CD4-positive, alpha-beta T cell treated with Interleukin-10 for 1 hour (primary cell): ENCODE data around the gene RSPH4A.
"Not testable (repeated sequence)": the region's sequence is repeated elsewhere in the genome, so short reads cannot be mapped to it uniquely, and the experiment has no call there.

Source experiments
- DNase-seq: peaks from one replicate; pipeline ENCODE4 v3.0.0-alpha.2; 2020

RSPH4A gene

DNA sequence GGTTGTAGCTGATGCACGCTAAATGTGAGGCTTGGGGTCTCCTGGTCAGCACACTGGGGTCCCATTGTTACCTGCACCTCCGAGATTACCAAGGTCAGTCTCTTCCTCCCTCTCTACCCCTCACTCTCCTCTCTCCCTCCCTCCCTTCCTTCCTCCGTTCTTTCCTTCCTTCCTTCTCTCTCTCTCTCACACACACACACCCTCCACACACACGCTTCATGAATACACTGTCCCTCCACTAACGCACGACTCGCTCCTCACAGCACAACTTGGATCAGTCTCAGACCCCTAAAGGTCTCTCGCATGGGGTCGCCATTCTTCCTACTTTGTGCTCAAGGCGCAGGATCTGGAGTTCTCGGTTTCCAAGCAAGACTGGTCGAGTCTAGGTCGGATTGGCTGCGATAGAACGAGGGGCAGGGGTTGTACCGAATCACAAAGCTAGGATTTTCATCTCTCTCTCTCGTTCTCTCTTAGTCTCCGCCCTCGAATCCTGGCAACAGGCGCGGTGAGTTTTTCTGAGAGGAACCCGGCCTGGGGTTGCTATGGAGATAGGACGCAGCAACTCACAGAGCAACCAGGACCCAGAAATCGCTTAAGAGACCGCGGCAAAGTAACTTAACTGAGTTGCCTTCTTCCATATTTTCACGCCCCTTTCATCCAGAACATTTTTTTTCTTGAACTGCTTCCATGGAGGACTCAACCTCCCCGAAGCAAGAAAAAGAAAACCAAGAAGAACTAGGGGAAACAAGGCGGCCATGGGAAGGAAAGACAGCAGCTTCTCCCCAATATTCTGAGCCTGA is at the start of gene RSPH4A:
TSS of gene RSPH4A (plus strand) at position 543 of the 800 bp plus-strand sequence. CDS start at position 688, 145 bp downstream.
- peak; percentile 75 for DNase-seq

- no peak for DNase-seq
These were observed 48.2 kb upstream of the RSPH4A start for GRCh38 chr6:116568111-116568510.

- no peak for DNase-seq
These were observed 47.2 kb upstream of the RSPH4A start for GRCh38 chr6:116568821-116569755.

GRCh38 chr6:116570856-116571682 is 45.2 kb upstream of the RSPH4A start, which contains the start of gene RWDD1:
RWDD1 (plus strand) TSS chr6:116571504; CDS start chr6:116571583, 79 bp downstream.
- peak; percentile 99 for DNase-seq

DNA sequence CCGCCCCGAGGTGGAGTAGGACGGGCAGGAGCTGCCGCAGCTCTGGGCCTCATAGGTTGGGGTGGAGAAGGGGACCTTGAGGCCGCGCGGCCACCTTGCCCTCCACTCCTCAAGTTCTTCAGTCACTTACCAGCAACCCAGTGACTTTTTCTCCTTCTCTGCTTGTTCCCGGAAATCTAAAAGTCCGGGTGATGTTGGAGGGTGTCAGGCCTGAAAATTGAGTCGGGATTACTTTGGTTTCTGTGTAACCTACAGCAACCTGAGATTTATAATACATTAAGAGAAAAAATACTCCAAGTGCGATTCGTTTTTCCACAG is 44.6 kb upstream of the RSPH4A start:
- DNase-seq, result no peak

DNA sequence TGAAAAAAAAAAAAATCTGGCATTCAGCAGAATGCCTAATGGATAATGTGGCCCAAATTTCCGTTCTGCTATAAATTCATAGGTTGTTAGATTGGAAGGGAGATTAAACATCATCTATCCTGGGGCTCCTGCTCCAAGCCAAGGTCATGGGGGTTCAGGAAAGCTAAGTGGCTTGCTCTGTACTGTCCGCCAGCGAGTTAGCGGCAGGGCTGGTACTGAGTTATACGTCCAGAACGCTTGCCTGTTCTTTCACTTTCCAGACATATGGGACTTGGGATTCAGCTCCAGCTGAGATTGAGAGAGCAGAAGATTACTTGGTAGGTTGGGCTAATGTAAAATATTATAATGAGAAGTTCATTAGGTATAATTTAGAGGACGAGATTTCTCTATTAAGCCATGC is 44.1 kb upstream of the RSPH4A start:
- DNase-seq, result no peak

- no peak for DNase-seq
These were observed 41.1 kb upstream of the RSPH4A start for GRCh38 chr6:116575227-116575626.

GRCh38 chr6:116577486-116577885 is 38.8 kb upstream of the RSPH4A start:
- no peak for DNase-seq

DNA sequence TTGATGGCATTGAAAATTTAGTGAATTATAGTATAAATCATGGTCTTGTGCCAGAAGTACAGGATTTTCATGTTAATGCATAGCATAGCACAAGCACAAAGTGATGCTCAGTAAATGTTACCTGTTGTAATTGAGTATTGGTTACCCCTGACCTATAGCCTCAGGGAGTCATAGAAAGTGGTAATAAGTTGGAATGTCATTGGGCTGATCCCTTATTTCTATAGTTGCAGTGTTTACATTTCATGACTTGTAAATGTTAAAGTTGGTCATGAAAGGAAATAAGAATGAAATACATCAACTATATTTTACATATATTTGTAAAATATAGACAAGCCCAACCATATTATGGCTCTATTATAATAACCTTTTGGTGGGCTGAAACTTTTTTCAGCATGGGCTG is 37.9 kb upstream of the RSPH4A start:
- DNase-seq, result no peak

DNA sequence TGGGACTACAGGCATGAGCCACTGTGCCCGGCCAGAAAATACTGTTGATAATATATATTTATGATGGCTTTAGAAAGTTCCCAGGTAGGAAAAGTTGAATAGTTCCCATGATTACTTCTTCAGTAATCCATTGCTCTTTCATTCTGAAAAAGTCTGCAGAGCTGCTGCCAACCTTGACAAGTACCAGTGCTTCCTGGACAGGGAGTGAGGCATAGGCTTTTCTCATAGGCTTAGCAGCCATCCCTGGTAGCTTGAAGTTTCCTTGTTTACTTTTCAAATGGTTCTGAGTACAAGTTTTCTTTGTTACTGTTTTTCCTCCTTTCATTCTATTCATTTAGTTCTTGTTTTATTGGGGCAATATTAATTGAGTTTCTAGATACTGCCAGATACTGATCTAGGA is 37.1 kb upstream of the RSPH4A start:
- DNase-seq, result no peak

DNA sequence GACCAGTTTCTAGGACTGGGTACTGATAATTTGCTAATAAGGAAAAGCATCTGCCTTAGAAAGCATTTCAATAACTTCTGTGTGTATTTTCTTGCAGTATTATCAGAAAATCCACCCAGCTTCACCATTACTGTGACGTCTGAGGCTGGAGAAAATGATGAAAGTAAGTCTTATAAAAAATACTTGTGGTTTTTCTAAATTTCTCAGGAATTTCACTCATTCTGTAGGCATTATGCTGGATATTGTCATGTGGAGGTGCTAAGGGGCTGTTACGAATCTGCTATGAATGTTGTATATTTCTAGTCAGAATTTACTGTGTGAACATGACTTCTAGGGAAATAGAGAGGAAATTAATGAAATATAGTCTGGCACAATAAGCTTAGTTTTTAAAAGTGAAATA is 36.1 kb upstream of the RSPH4A start:
- DNase-seq, result no peak

DNA sequence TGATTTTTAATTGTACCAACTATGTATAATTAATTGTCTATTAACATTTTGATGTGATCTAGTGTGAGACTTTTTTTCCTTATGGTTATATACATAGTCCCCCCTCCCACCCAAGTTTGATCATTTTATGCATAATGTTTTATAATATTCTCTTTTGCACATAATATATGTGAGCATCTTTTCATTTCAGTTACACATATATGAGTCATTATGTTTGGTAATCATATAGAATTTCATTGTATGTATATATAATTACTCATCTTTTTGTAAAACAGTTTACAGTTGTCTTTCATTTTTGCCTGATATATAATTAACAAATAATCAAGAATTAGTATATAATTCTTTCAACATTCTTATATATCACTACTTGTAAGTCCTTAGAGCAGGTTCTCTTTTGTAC is 30.0 kb upstream of the RSPH4A start:
- no peak for DNase-seq

DNA sequence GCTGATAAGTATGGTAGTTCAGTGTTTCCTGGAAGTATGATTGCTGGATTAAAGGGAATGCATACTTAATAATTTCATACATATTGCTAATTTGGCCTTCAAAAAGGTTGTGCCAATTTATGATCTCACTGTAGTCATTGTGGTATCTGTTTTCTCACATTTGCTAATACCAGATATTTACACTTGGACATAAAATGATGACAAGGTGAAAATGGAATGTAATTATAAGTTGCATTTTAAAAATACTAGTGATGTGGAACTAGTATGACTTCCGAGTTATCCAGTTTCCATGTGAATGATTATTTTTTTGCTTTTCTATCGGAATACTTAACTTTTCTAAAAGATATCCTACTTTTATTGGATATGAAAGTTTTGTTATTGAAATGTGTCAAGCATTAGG is 29.5 kb upstream of the RSPH4A start:
- DNase-seq, result no peak

DNA sequence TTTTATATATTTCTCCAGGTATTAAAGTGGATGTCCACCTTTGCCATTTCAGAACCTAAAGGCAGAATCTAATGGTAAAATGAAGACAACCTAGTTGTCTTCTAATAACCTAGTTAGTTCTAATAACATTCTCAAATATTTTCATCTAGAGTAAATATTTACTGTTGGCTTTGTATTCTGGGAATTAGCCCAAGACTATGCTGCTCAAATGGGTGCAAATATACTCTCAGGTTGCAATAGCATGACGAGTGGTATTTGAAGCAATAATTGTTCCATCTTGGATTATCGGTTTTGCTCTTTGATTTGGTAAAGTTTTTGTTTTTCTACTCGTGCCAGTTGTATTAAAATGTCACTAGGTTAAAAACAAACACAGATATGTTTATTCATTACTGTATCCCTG is 21.0 kb upstream of the RSPH4A start:
- no peak for DNase-seq

DNA sequence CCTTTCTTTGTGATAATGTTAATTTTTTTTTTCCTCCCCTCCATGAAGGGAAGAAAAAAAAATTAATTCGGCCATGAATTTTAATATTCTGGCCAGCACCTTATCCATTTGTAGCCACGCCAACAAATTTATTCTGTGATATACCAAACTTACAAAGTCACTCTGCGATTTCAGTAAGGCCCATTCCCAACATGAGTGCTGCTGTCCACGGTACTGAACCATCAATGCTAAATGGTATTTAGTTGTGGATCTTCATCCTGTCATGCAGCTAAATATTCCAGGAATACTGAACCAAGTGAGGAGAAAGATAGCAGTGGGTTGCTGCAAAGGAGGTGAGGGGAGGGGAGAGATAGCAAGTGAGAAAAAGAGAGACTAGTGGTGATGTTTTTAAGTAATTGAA is 19.5 kb upstream of the RSPH4A start:
- no peak for DNase-seq

DNA sequence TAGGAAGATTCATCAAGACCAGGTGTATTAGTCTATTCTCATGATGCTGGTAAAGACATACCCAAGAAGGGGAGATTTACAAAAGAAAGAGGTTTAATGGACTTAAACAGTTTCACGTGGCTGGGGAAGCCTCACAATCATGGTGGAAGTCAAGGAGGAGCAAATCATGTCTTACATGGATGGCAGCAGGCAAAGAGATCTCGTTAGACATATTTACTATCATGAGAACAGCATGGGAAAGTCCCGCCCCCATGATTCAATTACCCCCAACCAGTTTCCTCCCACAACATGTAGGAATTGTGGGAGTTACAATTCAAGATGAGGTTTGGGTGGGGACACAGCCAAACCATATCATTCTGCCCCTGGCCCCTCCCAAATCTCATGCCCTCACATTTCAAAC is 12.4 kb upstream of the RSPH4A start:
- DNase-seq, result not testable (repeated sequence)

- not testable (repeated sequence) for DNase-seq
These were observed 11.4 kb upstream of the RSPH4A start for GRCh38 chr6:116604868-116605267.

GRCh38 chr6:116605935-116606334 is 10.3 kb upstream of the RSPH4A start:
- no peak for DNase-seq

DNA sequence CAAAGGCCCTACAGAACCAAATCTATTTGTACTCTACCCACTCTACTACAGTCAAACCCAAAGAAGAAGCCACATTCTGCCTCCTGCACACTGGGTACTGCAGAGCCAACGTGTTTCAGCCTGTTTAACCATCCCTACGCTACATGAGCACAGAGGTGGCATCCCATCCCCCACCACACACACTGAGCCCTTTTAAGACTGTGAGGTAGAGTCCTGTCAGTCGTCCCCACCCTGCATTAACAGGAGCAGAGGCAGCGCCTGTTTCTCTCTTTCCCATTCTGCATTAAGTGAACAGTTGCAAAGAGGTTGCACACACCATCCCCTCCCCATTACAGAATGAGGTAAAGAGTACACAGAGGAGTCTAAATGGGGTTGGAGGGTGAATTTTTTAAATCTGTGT is 5.2 kb upstream of the RSPH4A start:
- DNase-seq, result no peak

- no peak for DNase-seq
These were observed 416 bp downstream of the RSPH4A start for GRCh38 chr6:116616737-116617053.

DNA sequence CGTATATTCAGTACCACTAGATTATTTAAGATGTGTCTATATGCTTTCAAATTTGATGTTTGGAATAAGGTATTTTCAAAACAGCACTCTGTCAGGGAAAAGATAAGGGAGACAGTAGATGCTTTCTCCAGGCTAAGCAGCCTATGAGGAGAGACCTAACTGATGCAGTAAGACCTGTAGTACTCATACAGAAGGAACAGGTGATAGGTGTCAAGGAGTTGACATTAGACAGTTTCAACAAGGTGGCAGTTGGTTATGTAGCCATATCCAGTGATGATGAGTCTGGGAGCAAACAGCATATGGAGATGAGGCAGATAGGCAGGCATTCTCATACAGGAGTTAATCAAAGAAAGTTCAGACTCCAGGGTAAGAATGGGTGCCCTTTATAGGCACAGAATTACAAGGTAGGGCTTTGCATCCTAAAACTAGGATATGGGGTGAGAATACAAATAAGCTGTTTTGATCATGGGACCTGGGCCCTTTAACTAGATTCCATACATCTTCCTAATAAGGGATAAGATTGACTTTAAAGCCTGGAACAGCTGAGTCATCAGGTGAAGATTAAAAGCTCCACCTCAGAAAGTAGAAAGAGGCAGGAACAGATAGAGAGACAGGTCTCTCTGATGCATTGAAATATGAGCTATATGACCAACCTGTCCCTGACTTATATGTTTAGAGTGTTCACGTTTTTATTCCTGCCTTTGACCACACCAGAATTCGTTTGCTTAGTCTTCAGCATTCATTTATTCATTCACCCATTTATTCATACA is 7.9 kb downstream of the RSPH4A start:
- no peak for DNase-seq

- DNase-seq, result no peak
These were observed 9.6 kb downstream of the RSPH4A start for GRCh38 chr6:116625872-116626271.
